GM21447 (cell line): Measurements from ENCODE around the gene ALPL.
A peak's percentile ranks its signal among the peaks of the same experiment; 100 is the strongest.

Experiments
- ATAC-seq: cut with Tn5 transposase; IDR thresholded peaks from one replicate; pipeline ENCODE4 v1.9.1; 2021; ENCODE audit not compliant: unreplicated experiment

ALPL gene

DNA sequence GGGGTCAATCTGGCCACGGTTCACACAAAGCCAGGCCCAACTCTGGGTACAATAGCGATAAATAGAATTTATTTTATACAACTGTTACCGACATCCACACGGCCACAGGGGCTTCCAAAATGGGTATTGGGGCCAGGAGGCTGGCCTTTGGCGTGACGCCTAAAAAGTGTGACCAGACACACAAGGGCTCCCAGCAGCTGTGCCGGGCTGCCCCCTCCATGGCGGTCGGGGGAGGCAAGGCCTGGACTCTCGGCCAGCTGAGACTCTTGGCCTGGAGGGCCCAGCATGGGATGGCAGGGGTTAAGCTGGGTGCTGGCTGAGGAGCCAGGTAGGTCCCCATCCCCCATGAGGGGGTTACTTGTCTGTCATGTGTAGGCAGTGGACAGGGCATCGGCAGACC, 87.0 kb downstream of the ALPL start:
- no peak for ATAC-seq

DNA sequence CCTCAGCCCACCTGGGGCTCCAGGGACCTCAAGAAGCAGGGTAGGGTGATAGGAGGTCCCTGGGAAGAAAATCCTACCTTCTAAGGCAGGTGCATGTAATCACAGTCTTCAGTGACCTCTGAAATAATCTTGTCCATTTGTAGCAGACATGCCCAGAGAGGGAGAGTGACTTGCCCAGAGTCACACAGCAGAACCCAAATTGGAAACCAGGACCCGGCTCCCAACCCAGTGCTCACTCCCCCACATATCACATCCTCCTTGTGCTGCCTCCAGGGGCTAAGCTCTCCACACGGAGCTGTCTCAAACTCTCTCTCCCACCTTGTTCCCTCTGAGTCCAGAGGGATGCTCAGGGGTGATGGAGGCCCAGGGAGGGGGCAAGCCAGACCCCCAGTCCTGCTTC, 87.4 kb downstream of the ALPL start:
- no peak for ATAC-seq

DNA sequence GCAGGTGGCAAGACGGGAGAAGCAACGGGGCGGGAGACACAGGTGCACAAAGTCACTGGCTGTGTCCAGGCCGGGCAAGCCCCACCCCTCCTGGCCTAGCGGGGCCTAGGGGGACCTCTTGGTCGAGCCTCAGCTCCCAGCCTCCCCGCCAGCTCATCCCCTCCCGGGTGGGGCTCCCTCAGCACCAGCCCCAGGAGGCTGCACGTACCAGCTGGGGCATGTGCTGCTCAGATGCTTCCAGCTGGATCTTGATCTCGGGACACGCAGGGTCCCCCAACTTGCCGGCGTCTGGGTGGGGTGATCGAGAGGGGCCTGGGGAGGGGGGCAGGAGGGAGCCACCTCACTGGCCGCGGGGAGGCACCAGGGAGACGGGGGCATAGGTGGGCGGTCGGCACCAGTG, 88.5 kb downstream of the ALPL start:
- no peak for ATAC-seq

DNA sequence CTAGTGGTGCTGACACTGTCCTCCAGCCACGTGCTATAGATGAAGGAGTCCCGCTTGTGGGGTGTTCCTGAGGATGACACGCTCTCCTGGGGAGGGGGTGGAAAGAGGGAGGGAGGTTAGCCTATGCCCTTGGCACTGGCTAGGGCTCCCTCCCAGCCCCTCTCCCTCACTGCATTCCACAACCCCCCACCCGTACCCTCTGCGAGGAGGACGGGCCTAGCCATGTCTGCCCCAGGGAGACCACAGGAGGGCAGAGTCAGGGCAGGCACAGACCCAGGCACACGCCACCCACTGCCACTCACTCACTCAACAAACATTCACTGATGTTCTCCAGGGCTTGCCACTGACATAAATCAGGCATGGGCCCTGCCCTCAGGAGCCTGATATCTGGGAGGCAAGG, 89.2 kb downstream of the ALPL start:
- no peak for ATAC-seq

DNA sequence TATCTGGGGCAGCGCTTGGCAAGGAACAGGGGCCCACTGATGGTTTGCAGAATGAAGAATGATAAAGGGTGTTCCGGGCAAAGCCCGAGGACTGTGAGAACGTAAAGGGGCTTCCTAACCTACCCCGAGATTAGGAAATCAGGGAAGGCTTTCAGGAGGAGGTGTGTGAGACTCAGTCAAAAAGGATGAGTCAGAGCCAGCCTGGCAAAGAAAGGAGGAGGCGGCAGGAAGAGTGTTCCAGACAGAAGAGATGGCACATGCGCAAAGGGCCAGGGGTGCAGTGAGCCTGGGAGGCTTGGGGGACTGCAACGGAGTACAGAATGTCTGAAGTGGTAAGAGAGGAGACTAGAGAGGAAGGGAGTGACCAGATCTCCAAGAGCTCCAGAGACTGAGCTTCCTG, 89.7 kb downstream of the ALPL start:
- ATAC-seq, result no peak

DNA sequence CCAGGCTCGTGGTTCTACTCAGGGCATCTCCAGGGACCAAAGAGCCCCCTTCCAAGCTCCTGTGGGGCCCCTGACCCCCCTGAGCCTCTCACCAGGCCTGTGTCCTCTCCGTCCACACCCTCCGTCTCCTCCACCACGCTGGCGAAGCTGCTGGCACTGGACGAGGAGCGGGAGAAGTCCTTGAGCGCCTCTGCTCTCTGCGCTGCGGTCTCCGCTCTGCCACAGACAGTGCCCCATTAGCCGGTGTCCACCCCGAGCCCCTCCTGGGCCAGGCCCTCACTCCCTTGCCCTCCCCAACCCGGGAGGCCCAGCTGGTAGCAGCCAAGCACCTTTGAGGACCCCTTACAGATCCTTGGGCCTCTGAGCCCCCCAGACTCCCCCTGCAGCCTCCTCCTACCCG, 90.2 kb downstream of the ALPL start:
- ATAC-seq, result no peak

DNA sequence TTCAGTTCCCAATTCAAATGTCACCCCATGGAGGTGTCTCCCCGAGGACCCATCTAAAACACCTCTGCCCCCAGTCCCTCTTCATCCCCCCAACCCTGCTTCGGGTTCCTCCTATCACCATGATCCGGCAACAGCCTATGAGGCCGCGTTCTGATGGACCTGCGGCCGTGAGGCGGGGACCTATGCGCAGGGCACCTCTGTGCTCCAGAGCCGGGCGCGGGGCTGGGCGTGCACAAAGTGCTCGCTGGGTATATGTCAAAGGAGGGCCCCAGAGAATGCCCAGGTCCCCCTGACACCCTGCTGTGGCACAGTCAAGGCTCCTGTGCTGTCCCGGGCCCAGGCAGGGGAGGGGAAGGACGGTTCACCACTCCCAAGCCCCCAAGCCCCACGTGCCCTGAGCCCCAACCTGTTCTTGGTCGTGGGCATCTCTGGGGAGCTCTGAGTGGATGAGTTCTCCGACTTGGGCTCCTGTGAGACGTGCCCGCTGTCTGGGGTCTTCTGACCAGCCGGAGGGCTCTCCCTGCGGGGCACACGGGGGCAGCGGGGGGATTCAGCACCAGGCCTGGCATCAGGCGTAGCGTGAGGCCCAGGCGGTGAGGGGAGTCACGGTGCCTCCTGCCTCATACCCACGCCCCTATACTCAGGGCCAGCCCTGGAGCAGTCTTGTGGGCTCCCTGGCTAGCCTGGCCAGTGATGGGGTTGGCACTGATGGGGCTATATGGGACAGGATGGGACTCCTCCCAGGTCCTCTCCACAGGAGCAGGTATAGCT, 92.2 kb downstream of the ALPL start:
- ATAC-seq, result no peak

DNA sequence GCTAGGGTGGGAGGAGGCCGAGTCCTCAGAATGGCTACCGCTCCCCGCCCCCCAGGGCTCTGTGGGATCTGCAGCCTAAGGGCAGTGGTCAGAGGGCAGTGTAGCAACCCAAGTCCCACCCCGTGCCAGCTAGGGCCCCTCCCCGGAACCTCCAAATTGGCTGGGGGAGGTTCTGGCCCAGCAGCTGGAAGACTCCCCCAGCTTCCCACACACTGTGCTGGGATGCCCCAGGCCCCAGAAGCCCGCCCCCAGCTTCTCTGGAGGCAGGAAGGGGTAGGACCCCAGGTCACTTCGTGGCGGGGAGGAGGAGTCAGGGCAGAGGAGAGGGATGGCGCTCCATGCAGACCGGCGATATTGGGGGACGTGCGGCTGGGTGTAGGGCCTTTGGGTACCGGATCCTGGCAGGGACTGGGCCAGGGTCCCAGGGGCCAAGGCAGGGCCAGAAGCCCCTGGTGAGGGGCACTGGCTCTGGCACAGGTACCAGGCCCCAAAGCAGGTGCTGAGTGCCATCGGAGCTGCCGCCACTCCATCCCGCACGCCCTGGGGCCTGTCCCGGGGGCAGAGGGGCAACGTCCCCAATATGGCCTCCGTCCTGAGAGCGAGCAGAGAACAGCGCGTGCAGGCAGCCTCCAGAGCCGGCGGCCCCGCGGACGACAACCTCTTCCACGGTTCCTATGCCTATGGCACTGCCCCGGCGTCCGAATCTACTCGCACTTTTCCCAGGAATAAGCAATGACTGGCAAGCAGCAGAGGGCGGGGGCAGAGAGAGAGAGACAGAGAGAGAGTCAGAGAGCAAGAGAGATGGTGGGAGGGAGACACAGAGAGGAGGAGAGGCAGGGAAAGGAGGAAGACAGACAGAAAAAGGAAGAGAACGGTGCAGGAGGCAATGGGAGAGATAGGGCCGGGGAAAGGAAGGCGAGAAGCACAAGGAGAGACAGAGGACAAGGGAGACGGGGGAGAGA, 94.2 kb downstream of the ALPL start:
- ATAC-seq, result no peak

DNA sequence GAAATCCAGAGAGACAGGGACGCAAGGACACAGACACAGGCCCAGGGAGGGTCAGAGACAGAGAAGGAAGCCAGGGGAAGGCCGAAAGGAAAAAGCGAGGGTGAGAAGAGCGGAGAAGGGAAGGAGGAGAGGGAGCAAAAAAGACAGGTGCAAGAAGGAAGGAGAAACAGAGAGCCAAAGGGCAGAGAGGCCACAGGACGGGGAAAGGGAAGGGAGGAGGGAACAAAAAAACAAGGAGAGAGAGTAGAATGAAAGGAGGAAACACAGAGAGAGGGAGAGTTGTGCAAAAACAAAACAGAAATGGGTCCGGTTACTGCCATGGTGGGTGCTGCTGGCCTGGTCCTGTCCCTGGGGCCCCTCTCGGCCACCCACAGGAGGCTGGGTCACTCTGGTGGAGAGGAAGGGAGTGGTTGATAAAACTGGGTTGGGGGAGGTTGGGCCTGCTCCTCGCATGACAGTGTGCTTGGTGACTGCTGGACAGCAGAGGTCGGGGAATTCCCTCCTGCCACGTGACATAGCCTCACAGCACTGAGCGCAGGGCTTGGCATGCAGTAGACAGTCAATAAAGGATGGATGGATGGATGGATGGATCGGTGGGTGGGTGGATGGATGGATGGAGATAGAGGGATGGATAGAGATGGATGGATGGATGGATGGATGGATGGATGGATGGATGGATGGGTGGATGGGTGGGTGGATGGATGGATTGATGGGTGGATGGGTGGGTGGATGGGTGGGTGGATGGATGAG, 95.2 kb downstream of the ALPL start:
- ATAC-seq, result no peak

DNA sequence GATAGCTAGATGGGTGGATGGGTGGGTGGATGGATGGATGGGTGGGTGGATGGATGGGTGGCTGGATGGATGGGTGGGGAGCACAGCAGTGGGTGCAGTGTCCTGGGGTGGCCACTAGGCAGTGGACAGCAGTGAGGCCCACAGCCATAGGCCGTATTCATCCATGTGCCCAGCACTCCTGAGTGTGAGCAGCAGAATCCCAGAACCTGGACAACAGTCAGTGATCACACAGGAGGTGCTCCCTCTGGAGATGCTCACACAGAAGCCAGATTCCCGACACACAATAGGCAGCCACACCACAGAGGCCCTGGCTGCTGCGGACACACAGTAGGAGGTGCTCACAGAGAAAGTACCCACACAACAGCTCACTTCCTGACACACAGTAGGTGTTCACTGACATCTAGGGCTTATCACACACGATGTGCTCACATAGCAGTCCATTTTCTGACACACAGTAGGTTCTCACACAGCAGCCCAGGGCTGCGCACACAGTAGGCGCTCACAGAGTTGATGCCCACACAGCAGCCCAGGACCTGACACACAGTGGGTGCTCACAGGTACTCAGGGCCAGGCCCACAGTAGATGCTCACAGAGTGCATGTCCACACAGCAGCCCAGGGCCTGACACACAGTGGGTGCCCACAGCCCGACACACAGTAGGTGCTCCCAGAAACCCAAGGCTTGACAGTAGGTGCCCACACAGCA, 95.9 kb downstream of the ALPL start:
- no peak for ATAC-seq

DNA sequence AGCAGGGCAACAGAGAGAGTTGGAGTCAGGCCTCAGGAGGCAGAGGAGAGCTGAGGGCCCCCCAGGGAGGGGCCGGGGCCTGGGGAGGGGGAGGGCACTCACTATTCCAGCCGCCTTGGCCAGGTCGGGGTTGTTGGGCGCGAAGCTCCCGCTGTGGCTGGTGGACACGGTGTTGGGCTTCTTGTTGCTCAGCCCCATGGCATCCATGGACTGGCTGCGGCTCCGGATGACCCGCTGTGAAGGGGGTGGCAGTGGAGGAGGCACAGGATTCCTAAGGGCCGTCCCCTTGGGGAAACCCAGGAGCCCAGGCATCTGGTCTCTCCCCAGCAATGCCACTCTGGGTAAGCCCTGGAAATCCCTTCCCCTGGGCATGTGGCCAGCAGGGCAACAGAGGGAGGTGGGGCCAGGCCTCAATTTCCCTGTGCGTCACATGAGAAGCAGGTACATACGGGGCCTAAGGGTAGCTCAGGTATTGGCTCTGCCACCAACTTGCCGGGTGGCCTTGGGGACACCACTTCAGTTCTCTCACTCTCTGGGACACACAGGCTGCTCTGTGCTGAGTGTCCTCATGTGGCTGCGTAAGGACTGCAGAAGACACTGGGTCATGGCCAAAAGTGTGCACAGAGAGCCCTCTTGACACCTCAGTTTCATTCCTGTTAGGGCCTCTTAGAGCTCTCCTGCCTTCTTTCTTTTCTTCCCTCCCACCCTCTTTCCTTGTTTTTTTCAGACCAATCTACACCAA, 96.9 kb downstream of the ALPL start:
- ATAC-seq, result no peak

DNA sequence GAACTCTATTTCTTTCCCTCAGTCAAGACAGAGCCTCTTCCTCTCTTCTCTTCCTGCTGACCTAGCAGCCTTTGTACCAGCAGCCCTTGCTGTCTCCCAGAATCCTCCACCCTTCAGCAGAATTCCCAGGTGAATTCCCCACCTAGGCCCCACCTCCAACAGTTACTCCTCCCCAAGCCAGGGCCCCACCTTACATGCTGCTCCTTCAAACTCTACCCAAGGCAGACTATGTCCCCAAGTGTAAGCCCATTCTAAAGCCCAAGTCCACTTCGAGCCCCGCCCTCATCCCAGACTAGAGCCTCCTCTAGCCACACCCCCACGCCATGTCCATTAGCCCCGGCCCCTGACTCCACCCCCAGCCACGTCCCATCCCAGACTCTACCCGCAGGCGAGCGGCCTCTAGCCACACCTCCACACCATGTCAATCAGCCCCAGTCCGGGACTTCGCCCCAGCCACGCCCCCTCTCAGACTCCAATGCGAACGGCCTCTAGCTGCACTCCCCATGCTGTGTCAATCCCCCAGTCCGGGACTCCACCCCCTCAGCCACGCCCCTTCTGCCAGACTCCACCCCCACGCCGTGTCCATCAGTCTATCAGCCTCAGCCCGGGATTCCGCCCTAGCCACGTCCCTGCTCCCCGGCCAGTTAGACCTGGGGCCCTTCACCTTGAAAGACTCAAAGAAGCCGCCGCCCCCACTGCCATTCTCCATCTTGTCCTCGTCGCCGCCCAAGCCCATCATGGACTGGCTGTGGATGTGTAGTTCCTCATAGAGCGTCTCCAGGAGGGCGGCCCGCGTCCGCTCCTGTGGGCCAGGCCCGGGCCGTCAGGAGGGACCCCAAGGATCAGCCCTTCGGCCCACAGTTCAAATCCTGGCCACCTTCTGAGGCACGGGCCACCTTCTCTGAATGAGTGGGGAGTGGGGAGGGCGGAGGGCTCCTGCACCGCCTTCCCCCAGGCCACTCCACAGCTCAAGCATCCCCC, 98.6 kb downstream of the ALPL start:
- peak; percentile 73 for ATAC-seq

DNA sequence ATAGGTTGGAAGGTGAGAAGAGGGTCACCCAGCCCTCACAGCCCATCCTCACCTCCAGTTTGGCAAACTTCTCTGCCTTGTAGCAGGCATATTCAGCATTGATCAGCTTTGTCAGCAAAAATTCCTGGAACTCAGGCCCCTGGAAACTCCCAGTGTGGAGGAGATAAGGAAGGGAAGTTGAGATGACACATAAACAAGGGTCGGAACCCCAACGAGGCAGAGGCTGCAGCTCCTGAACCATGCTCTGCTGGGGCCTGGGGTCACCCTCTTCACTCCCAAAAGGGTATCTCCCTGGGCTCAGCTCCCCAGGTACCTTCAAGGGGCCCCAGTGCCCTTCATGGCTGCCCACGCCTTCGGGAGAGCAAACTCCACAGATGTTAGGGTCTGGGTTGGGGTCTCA, 99.6 kb downstream of the ALPL start:
- no peak for ATAC-seq

DNA sequence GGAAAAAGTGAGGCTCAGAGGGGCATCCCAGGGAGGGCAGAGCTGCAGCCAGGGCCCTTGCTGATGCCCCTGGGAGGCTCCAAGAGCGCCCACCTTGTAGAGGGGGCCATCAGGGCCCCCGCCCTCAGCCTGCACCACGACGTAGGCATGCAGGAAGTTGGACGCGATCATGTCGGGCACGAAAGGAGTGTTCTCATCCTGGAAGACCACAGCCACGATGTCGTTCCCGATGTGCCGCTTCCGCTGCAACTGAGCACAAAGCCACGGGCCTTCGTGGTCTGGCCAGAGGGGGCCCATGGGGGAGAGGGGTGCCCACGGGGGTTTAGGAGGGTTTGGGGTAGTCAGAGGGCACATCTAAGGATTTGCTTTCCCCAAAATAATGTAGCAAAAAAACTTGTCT, 100.8 kb downstream of the ALPL start:
- no peak for ATAC-seq

DNA sequence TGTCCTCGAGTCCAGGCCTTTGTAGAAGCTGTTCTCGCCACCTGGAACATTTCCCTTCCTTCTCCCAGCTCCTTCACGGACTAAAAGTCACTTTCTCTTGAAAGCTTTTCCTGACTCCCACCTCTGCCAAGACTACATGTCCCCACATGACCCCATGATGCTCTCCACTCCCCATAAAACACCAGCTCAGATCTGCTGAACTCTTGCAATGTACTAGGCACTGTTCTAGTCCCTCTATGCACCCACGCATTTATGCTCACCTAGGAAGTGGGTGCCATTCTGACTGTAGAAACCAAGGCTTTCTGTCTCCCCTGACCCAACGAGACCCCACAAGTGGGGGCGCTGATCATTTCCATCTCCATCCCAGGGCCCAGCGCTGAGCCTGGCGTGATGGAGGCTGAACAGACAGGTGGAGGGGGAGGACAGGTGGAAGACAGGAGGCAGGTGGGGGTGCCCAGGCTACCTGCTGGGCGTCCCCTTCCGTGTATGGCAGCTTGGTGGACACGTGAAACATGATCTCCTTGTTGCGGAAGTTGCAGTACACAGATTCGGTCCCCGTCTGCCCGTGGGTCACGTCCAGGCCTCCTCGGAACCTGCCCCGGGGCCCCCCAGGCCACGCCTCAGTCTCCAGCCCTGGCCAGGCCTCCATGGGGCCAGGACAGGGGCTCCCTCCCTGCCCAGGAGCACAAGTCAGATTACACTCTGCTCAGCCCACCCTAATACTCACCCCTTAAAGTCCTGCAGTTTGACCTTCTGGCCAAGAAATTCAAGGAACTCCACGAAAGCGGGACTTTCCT, 102.0 kb downstream of the ALPL start:
- no peak for ATAC-seq

DNA sequence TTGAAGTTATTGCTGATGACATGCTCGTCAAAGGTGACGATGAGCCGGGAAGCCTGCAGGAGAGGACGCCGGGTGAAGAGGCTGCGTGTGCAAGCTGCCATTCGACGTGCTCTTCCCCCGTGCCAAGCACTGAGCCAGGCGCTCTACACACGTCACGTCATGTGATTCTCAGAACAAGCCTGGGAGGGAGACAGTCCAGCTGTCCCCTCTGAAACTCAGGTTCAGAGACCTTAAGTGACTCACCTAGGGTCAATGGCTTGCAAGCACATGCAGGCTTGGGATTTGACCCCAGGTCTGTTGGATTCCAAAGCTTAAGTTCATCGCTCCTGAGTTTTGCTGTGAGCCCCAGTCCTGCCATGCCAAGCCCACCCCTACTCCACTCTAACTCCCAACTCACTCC, 102.8 kb downstream of the ALPL start:
- no peak for ATAC-seq

DNA sequence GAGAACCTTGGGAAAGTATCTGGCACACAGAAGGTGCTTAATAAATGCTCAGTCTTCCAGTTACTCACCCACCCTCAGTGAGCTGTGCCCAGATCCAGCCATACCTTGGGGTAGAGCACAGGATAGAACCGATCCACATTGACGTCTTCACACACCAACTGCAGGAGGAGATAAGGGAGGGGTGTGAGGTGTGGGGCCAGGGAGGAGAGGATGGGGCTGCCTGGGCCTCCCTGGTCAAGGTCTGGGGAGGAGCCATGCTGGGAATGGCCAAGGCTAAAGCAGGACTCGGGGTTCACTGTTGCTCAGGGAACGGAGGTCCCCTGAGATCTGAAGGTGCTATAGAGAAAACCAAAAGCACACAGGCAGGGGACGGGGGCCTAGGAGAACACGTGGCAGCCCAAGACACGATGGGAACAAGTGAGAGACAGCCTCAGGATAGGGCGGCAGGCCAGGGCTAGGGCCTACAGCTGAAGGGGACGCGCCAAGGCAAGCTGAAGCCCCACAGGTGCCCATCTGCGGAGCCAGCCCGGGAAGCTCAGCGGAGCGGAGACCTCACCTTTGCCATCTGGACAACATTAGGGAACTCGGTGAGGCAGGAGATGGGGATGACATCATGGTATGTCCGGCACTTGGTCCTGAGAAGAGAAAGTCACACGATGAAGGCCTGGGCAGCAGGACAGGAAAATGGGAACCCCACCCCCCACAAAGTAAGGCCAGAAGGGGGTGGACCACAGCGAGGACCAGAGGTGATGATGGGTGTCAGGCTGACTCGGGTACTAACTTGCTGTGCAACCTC, 104.0 kb downstream of the ALPL start:
- ATAC-seq, result no peak
